Nephron progenitor cell (in vitro differentiated cells): ENCODE results near the gene PSMD13.
A peak's percentile ranks its signal among the peaks of the same experiment; 100 is the strongest.

Source experiments
- DNase-seq: peaks from one replicate; pipeline ENCODE4 v3.0.0; 2021
- H3K27ac Mint-ChIP-seq: 2 replicates; pipeline ENCODE4 v1.8.0; 2021; ENCODE audit warnings: mild to moderate bottlenecking, moderate library complexity, mixed read lengths
- H3K27me3 Mint-ChIP-seq: 2 replicates; pipeline ENCODE4 v1.8.0; 2021; ENCODE audit warnings: mild to moderate bottlenecking, low read depth, mixed read lengths; ENCODE audit not compliant: poor library complexity
- H3K36me3 Mint-ChIP-seq: 2 replicates; pipeline ENCODE4 v1.8.0; 2021; ENCODE audit warnings: low read depth, mixed read lengths
- H3K4me1 Mint-ChIP-seq: 2 replicates; pipeline ENCODE4 v1.8.0; 2021; ENCODE audit warnings: mixed read lengths
- H3K4me3 Mint-ChIP-seq: 2 replicates; pipeline ENCODE4 v1.8.0; 2021; ENCODE audit warnings: mild to moderate bottlenecking, moderate library complexity, mixed read lengths
- H3K9me3 Mint-ChIP-seq: 2 replicates; pipeline ENCODE4 v1.8.0; 2021; ENCODE audit warnings: mild to moderate bottlenecking, moderate library complexity, mixed read lengths
- TF ChIP-seq, protein P1 (sequence below): fragments of 200-600 bp; sonication (generic); IDR thresholded peaks from 2 replicates; pipeline ENCODE4 v1.5.0; 2021; ENCODE audit warnings: antibody characterized with exemption

PSMD13 gene

DNA sequence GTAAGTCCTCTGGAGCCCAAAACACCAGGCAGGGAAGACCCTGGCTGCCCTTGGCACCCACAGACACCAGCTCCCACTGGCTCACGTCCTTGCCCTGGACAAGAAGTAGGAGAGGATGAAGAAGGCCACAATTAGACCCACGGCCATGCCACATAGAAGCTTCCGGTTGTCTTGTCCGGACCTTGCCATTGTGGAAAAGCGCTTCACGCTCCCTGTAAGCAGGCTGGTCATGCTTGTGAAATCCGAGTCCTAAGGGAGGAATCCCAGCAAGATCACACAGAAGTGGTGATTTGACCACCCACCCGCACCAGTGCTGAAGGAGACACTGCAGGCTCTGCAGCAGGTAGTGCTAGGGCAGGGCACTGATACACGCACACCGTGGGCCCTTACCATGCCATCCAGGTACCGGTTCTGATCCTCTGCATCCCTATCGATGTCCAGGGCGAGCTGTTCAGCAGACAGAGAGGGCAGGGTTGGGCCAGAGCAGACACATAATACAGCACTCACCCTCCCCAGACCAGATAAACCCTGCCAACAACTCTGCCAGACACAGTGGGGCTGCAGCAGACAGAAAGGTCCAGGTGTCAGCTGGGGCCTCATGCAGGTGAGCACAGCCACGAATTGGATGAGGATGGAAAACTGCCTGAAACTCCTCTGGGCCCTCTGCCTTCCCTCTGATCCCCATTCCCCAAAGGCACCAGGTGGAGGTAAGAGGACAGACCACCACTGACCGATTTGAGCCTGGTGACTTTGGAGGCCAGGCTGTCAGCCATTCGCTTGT is 31.4 kb upstream of the PSMD13 start:
- Mint-ChIP-seq H3K36me3 (peaks cover 12% of the 10 kb centered on the region), H3K9me3 (no peaks in the 10 kb centered on the region), H3K27me3 (no peaks in the 10 kb centered on the region), H3K4me1 (peaks cover 32% of the 10 kb centered on the region), H3K27ac (no peak overlapping the region), H3K4me3 (peak overlapping the region; percentile 97)
- TF ChIP-seq, protein P1, sequence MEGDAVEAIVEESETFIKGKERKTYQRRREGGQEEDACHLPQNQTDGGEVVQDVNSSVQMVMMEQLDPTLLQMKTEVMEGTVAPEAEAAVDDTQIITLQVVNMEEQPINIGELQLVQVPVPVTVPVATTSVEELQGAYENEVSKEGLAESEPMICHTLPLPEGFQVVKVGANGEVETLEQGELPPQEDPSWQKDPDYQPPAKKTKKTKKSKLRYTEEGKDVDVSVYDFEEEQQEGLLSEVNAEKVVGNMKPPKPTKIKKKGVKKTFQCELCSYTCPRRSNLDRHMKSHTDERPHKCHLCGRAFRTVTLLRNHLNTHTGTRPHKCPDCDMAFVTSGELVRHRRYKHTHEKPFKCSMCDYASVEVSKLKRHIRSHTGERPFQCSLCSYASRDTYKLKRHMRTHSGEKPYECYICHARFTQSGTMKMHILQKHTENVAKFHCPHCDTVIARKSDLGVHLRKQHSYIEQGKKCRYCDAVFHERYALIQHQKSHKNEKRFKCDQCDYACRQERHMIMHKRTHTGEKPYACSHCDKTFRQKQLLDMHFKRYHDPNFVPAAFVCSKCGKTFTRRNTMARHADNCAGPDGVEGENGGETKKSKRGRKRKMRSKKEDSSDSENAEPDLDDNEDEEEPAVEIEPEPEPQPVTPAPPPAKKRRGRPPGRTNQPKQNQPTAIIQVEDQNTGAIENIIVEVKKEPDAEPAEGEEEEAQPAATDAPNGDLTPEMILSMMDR = no peak
- no peak for DNase-seq

DNA sequence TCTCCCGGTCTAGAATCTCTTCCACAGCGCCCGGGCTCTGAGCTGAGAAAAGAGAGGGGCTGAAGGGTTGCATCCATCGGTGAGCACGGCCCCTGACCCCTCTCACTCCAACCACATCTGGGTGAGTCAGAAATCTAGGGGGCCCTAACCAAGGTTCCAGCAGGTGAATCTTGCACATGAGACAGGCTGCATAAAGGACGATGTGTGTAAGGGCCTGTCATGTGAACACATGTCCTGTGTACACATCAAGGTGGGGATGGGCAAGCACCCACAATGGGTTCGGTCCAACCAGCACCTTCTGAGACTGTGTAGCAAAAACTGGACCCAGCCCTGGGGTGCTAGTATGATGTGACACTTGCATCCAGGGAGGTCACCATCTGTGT is 30.8 kb upstream of the PSMD13 start:
- Mint-ChIP-seq H3K4me1 (peaks cover 34% of the 10 kb centered on the region), H3K27me3 (no peaks in the 10 kb centered on the region), H3K4me3 (peak overlapping the region; percentile 97), H3K27ac (no peak overlapping the region), H3K9me3 (no peaks in the 10 kb centered on the region), H3K36me3 (peaks cover 12% of the 10 kb centered on the region)
- DNase-seq = no peak
- TF ChIP-seq, protein P1 = no peak

DNA sequence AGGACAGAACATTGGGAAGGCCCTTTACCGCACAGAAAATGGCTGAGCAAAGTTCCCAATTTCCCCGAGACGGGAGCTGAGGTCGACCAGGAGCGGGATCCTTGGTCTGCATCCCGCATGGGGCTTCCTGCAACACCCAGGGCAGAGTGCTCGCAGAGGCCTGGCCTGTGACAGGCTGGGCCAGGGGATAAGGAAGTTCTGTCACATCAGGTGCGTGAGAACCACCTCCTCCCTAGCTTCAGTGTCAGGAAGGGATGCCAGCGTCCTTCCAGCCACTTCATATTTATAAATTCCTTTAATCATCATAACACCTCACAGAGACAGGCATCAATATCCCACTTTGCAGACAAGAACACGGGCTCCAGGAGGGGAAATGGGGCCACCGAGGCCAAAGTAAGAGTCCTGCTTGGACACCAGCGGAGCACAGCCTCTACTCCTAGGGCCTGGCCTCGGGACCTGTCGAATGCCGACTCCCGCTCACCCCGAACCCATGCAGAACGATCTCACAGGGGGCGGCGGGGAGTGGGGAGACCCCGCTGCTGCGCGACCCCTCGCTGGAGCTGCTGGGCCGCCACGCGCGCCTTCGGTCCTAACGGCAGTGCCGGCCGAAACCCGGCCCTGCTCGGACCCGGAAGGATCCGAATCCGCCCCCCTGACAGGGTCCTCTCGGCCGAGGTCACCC is 30.1 kb upstream of the PSMD13 start:
- peak overlapping the region; percentile 97 for H3K4me3 Mint-ChIP-seq
- H3K36me3 Mint-ChIP-seq = peaks cover 18% of the 10 kb centered on the region
- no peaks in the 10 kb centered on the region for H3K27me3 Mint-ChIP-seq
- TF ChIP-seq, protein P1 = no peak
- peak overlapping the region; percentile 29 for H3K27ac Mint-ChIP-seq
- H3K4me1 Mint-ChIP-seq = peaks cover 34% of the 10 kb centered on the region
- DNase-seq = no peak
- H3K9me3 Mint-ChIP-seq = no peaks in the 10 kb centered on the region

DNA sequence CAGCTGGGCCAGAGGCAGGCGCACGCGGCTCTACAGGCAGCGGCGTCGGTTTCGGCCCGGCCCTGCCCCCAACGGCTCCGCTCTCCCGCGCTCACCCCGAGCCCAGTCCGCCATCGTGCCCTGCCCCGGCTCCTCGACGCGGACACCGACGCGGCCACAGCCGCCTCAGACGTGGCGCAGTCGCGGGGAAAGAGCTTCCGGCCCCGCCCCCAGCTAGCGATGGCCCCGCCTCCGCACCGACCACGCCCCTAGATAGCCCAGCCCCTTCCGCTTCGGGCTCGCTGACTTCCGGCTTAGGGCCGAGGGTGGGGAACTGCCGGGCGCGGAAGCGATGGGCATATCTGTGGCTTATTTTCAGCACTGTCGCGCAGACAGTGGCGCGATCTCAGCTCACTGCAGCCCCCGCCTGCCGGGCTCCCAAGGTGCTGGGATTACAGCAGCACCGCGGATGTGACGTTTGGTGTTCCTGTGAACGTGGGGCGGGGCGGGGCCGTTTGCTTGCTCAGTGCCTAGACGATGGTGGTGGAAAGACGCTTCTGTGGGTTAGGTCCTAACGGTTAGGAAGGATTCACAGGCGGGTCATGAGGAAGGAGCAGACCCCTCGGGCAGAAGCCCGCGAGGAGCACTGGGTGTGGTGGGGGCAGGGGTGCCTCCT is 29.4 kb upstream of the PSMD13 start, which contains the start of the genes BET1L and RIC8A:
TSS of gene BET1L (minus strand) at position 192 of the 655 bp plus-strand sequence. CDS start at position 114, 78 bp downstream.
TSS of gene RIC8A (plus strand) at position 501 of the 655 bp plus-strand sequence. CDS start 1,147 bp downstream, outside the sequence.
- TF ChIP-seq, protein P1 = no peak
- Mint-ChIP-seq H3K27me3 (no peaks in the 10 kb centered on the region), H3K4me1 (peaks cover 34% of the 10 kb centered on the region), H3K4me3 (peak within 1 kb of the TSS; percentile 97), H3K27ac (peak within 1 kb of the TSS; percentile 100), H3K36me3 (peaks cover 24% of the 10 kb centered on the region), H3K9me3 (no peaks in the 10 kb centered on the region)
- peak; percentile 97 for DNase-seq

DNA sequence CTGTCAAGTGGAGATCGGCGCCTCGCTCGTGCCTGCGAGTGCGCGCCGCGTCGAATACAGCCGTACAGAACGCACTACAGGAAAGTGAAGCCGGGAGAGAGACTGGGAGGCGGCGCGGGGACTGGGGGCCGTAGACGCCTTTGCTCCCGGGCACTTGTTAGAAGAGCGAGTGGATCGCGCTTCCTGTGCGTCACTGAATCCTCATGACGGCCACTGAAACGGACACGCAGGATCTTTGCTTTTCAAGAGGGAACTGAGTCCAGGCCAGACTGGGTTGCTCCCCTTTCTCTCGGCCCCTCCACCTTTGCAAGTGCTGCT is 29.0 kb upstream of the PSMD13 start:
- H3K4me3 Mint-ChIP-seq = peak overlapping the region; percentile 97
- TF ChIP-seq, protein P1 = no peak
- peaks cover 34% of the 10 kb centered on the region for H3K4me1 Mint-ChIP-seq
- H3K36me3 Mint-ChIP-seq = peaks cover 23% of the 10 kb centered on the region
- no peak for DNase-seq
- H3K27ac Mint-ChIP-seq = peak overlapping the region; percentile 100
- no peaks in the 10 kb centered on the region for H3K9me3 Mint-ChIP-seq
- no peaks in the 10 kb centered on the region for H3K27me3 Mint-ChIP-seq
